ENCODE measurements around the gene TM7SF2. TPM values are rescaled to one million over a fixed set of nuclear protein-coding genes. Genes with fewer than 3 reads are reported as not detected.

The TM7SF2 gene
- polyA plus RNA-seq, 1 donor (not counting 4 experiments of a cell fraction or from before 2014, with no cell fraction given): 9.7 TPM

GRCh38 chr11:65119670-65119995 is 8.0 kb downstream of the TM7SF2 start:
- Histone ChIP-seq H3K27me3 (ENCODE audit: control insufficient read depth, extremely low read depth, insufficient read depth, low read length) (no peaks in the 10 kb centered on the region), H3K4me2 (ENCODE audit: control insufficient read depth, extremely low read depth, insufficient read depth, low read depth, low read length) (no peak overlapping the region), H3K4me3 (ENCODE audit: control insufficient read depth in 2 of 3, extremely low read depth in 1 of 3, insufficient read depth in 2 of 3, low read depth in 1 of 3, low read length in 3 of 3) (no peak overlapping the region), H3K79me2 (ENCODE audit: control insufficient read depth, insufficient read depth, low read length) (peaks cover 59% of the 10 kb centered on the region), H3K9ac (ENCODE audit: control insufficient read depth, extremely low read depth, insufficient read depth, low read length) (no peak overlapping the region), H3K9me1 (ENCODE audit: control insufficient read depth, extremely low read depth, insufficient read depth, low read length) (peaks cover 2% of the 10 kb centered on the region), H2AFZ (ENCODE audit: control insufficient read depth, low read length) (no peak overlapping the region), H3K4me1 (ENCODE audit: control insufficient read depth, extremely low read depth, insufficient read depth, low read length) (peaks cover 28% of the 10 kb centered on the region), H4K20me1 (ENCODE audit: control insufficient read depth, extremely low read depth, insufficient read depth, low read length) (no peaks in the 10 kb centered on the region), H3K36me3 (ENCODE audit: control insufficient read depth in 2 of 2, extremely low read depth in 1 of 2, insufficient read depth in 2 of 2, low read length in 2 of 2) (peaks cover 17 to 33% of the 10 kb centered on the region in 2 experiments), H3K27ac (ENCODE audit: control insufficient read depth, insufficient read depth, low read length) (peak overlapping the region; percentile 34), H3K9me3 (ENCODE audit: control insufficient read depth, low read depth, low read length) (no peaks in the 10 kb centered on the region)
- DNase-seq (ENCODE audit: low read depth, low spot score): no peak
- TF ChIP-seq CTCF (optimal IDR thresholded peaks at IDR 0.05 in 1 of 3, IDR thresholded peaks at IDR 0.05 in 1 of 3, conservative IDR thresholded peaks at IDR 0.05 in 1 of 3; ENCODE audit: extremely low read depth in 1 of 3, insufficient read depth in 2 of 3, low read length in 3 of 3): no peak
- no peak for TF ChIP-seq EZH2 (IDR thresholded peaks at IDR 0.05; ENCODE audit: low read length)
- dilution Hi-C loops (cut with MboI; ENCODE audit: extremely low pct_ligation_motif_present, low sequenced_read_pairs): no loop called here
- no peak for FAIRE-seq

- FAIRE-seq: no peak
- peaks cover 16 to 31% of the 10 kb centered on the region in 2 experiments for H3K36me3 ChIP-seq (ENCODE audit: control insufficient read depth in 2 of 2, extremely low read depth in 1 of 2, insufficient read depth in 2 of 2, low read length in 2 of 2)
Observed at GRCh38 chr11:65120831-65121230, 9.2 kb downstream of the TM7SF2 start.

More at GRCh38 chr11:65120831-65121230, 9.2 kb downstream of the TM7SF2 start:
- no peaks in the 10 kb centered on the region for H3K9me3 ChIP-seq (ENCODE audit: control insufficient read depth, low read depth, low read length)
- dilution Hi-C loops (cut with MboI; ENCODE audit: extremely low pct_ligation_motif_present, low sequenced_read_pairs): no loop called here
- no peak overlapping the region for H2AFZ ChIP-seq (ENCODE audit: control insufficient read depth, low read length)
- no peak for DNase-seq (ENCODE audit: low read depth, low spot score)
- peak overlapping the region; percentile 66 to 91 (median 91) for H3K4me3 ChIP-seq (ENCODE audit: control insufficient read depth in 2 of 3, extremely low read depth in 1 of 3, insufficient read depth in 2 of 3, low read depth in 1 of 3, low read length in 3 of 3)
- TF ChIP-seq CTCF (optimal IDR thresholded peaks at IDR 0.05 in 1 of 3, IDR thresholded peaks at IDR 0.05 in 1 of 3, conservative IDR thresholded peaks at IDR 0.05 in 1 of 3; ENCODE audit: extremely low read depth in 1 of 3, insufficient read depth in 2 of 3, low read length in 3 of 3) (no peak), EZH2 (IDR thresholded peaks at IDR 0.05; ENCODE audit: low read length) (no peak)
- peak overlapping the region; percentile 99 for H3K9ac ChIP-seq (ENCODE audit: control insufficient read depth, extremely low read depth, insufficient read depth, low read length)
- peaks cover 56% of the 10 kb centered on the region for H3K79me2 ChIP-seq (ENCODE audit: control insufficient read depth, insufficient read depth, low read length)
- H3K9me1 ChIP-seq (ENCODE audit: control insufficient read depth, extremely low read depth, insufficient read depth, low read length): no peaks in the 10 kb centered on the region
- H3K27ac ChIP-seq (ENCODE audit: control insufficient read depth, insufficient read depth, low read length): peak overlapping the region; percentile 98
- H3K4me1 ChIP-seq (ENCODE audit: control insufficient read depth, extremely low read depth, insufficient read depth, low read length): peaks cover 26% of the 10 kb centered on the region
- H3K27me3 ChIP-seq (ENCODE audit: control insufficient read depth, extremely low read depth, insufficient read depth, low read length): no peaks in the 10 kb centered on the region
- no peaks in the 10 kb centered on the region for H4K20me1 ChIP-seq (ENCODE audit: control insufficient read depth, extremely low read depth, insufficient read depth, low read length)
- peak overlapping the region; percentile 89 for H3K4me2 ChIP-seq (ENCODE audit: control insufficient read depth, extremely low read depth, insufficient read depth, low read depth, low read length)
